SK-N-SH (cell line): ENCODE data around the gene TFF1.

Experiments used
- EP300 ChIP-seq, 2 experiments: IDR thresholded peaks; 2 replicates each; pipeline versions ENCODE4 v1.4.0 to v1.6.1; 2012; ENCODE audit warnings: borderline replicate concordance in 1 of 2, low read depth in 1 of 2, low read length in 1 of 2
- TCF12 ChIP-seq: IDR thresholded peaks from 2 replicates; pipeline ENCODE4 v1.4.0; 2012
- TEAD4 ChIP-seq: IDR thresholded peaks from 2 replicates; pipeline ENCODE4 v1.4.0; 2012; ENCODE audit warnings: mild to moderate bottlenecking, borderline replicate concordance; ENCODE audit not compliant: insufficient read depth
- TF ChIP-seq, protein P1 (sequence below): IDR thresholded peaks from 2 replicates; pipeline ENCODE4 v1.4.0; 2012; ENCODE audit warnings: low read depth

DNA sequence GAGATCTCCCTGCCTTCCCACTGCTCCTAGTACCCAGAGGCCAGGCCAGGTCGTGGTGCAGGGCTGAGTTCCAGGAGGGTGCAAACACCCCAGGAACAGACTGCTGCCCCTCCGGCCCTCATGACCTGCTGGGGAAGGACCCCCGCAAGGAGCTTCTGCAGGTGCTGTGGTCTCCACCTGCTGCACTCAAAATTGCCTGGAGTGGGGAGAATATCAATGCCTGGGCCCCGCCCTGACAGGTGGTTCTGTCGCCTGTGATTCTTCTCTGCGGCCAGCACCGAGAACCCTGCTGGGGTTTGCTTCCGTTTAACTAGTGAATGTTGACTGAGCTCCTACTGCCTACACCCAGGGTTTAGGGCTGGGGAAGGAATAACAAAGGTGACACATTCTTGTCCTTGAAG is 49.0 kb downstream of the TFF1 start:
- no peak for TF ChIP-seq TCF12
- TF ChIP-seq, protein P1, sequence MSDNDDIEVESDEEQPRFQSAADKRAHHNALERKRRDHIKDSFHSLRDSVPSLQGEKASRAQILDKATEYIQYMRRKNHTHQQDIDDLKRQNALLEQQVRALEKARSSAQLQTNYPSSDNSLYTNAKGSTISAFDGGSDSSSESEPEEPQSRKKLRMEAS: no peak
- TF ChIP-seq EP300 (IDR thresholded peaks at IDR 0.05; ENCODE audit: borderline replicate concordance in 1 of 2, low read depth in 1 of 2, low read length in 1 of 2): no peak
- no peak for TF ChIP-seq TEAD4
